ENCODE data around the gene BRINP2. TPM values are rescaled to one million over a fixed set of nuclear protein-coding genes. Genes with fewer than 3 reads are reported as not detected.

BRINP2 gene
- total and polyA plus RNA-seq, 2 experiments from 2014 or later: 11.5 to 20.6 TPM

DNA sequence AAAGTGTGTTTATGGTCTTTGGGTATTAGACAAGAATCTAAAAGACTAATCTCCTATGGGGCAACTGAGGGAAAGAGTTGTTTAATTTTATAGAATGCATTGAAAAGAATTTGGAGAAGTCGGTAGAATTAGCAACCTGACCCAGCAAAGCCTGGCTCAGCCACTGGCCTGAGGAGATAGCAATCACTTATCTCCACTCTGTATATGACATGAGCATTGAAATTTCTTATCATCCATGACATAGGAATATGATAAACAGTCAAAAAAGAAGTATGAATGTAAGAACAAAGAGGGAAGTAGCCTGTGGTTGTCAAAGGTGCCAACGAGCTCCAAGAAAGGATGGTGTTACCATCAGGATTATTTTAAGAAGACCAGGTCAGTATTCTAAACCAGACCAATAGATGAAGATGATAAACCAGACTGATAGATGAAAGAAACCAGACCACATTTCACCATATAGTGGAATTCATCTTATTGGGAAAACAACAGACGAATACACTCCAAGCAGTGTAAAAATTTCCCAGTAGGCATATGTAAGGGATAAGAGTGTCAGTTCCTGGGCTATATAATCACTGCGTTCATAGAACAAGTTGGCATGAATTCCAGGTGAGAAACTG, 42.0 kb upstream of the BRINP2 start:
- no peak overlapping the region for H3K27ac ChIP-seq
- no peaks in the 10 kb centered on the region for H3K27me3 ChIP-seq
- no peaks in the 10 kb centered on the region for H3K4me1 ChIP-seq (ENCODE audit: low read depth)
- no peak overlapping the region for H3K4me3 ChIP-seq
- no peak for DNase-seq (ENCODE audit: low read depth in 1 of 2, low spot score in 1 of 2)
- TF ChIP-seq, protein P1, sequence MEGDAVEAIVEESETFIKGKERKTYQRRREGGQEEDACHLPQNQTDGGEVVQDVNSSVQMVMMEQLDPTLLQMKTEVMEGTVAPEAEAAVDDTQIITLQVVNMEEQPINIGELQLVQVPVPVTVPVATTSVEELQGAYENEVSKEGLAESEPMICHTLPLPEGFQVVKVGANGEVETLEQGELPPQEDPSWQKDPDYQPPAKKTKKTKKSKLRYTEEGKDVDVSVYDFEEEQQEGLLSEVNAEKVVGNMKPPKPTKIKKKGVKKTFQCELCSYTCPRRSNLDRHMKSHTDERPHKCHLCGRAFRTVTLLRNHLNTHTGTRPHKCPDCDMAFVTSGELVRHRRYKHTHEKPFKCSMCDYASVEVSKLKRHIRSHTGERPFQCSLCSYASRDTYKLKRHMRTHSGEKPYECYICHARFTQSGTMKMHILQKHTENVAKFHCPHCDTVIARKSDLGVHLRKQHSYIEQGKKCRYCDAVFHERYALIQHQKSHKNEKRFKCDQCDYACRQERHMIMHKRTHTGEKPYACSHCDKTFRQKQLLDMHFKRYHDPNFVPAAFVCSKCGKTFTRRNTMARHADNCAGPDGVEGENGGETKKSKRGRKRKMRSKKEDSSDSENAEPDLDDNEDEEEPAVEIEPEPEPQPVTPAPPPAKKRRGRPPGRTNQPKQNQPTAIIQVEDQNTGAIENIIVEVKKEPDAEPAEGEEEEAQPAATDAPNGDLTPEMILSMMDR (IDR thresholded peaks at IDR 0.05; ENCODE audit: low read depth, low read length): no peak
- no peaks in the 10 kb centered on the region for H3K36me3 ChIP-seq
- H3K9me3 ChIP-seq (ENCODE audit: low read depth): no peaks in the 10 kb centered on the region

DNA sequence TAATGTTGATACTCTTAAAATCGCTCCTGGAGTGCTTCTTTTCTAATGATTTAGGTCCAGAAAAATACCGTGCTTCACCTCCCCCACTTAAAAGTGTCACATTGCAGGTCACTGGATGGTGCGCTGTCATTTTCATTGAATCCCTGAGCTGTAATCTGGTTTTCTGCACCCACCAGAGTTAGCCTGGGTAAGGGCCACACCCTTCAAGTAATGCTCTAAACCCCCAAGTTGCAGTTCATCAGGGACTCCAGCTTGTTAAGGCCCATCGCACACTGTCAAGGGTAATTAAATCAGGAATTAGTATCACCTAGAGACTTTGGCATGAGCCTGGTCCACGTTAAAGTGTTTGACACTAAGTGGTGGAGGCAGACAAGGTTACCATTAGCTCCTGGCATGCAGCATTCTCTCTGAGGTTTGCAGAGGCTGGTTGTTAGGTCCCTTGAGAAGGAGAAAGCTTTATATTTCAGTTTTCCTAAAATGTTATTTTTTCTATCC, 40.3 kb upstream of the BRINP2 start:
- Histone ChIP-seq H3K4me1 (ENCODE audit: low read depth) (no peaks in the 10 kb centered on the region), H3K9me3 (ENCODE audit: low read depth) (no peaks in the 10 kb centered on the region), H3K36me3 (no peaks in the 10 kb centered on the region), H3K4me3 (no peak overlapping the region), H3K27ac (peak overlapping the region; percentile 9), H3K27me3 (no peaks in the 10 kb centered on the region)
- TF ChIP-seq, protein P1 (IDR thresholded peaks at IDR 0.05; ENCODE audit: low read depth, low read length): no peak
- DNase-seq (ENCODE audit: low read depth in 1 of 2, low spot score in 1 of 2): no peak

DNA sequence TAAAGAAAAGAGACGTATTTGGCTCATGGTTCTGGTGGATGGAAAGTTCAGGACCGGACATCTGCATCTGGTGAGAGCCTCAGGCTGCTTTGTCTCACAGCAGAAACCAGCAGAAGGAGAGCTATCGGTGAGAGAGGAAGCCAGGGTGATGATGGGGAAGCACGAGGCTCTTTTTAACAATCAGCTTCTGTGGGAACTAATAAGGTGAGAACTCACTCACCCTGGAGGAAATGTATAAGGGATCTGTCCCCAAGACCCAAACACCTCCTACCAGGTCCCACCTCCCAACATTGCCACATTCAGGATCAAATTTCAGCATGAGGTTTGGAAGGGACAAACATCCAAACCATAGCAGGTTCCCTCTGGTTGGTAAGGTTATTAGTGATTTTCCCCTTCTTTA, 39.0 kb upstream of the BRINP2 start:
- Histone ChIP-seq H3K4me3 (no peak overlapping the region), H3K9me3 (ENCODE audit: low read depth) (no peaks in the 10 kb centered on the region), H3K27me3 (no peaks in the 10 kb centered on the region), H3K27ac (no peak overlapping the region), H3K36me3 (no peaks in the 10 kb centered on the region), H3K4me1 (ENCODE audit: low read depth) (no peaks in the 10 kb centered on the region)
- TF ChIP-seq, protein P1 (IDR thresholded peaks at IDR 0.05; ENCODE audit: low read depth, low read length): no peak
- DNase-seq (ENCODE audit: low read depth in 1 of 2, low spot score in 1 of 2): no peak

DNA sequence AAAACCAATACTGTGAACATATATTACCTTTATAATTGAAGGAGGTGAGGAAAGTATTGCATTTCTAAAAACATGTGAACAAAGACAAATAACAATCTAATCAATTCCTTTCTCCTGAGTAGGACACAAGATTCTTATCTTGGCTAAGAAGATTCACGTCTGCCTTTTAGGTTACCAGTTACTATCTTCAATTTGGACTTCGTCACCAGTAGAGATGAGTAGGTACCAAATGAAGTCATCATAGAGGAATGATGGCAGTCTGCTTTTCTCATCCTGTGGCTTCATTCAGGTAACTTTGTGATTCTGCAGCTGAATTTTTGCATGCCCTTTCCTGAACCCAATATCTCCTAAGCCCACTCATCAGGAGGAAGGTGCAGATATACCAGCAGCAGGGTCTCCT, 38.6 kb upstream of the BRINP2 start:
- no peak for DNase-seq (ENCODE audit: low read depth in 1 of 2, low spot score in 1 of 2)
- Histone ChIP-seq H3K4me3 (no peak overlapping the region), H3K27me3 (no peaks in the 10 kb centered on the region), H3K9me3 (ENCODE audit: low read depth) (no peaks in the 10 kb centered on the region), H3K36me3 (no peaks in the 10 kb centered on the region), H3K27ac (no peak overlapping the region), H3K4me1 (ENCODE audit: low read depth) (no peaks in the 10 kb centered on the region)
- TF ChIP-seq, protein P1 (IDR thresholded peaks at IDR 0.05; ENCODE audit: low read depth, low read length): no peak

DNA sequence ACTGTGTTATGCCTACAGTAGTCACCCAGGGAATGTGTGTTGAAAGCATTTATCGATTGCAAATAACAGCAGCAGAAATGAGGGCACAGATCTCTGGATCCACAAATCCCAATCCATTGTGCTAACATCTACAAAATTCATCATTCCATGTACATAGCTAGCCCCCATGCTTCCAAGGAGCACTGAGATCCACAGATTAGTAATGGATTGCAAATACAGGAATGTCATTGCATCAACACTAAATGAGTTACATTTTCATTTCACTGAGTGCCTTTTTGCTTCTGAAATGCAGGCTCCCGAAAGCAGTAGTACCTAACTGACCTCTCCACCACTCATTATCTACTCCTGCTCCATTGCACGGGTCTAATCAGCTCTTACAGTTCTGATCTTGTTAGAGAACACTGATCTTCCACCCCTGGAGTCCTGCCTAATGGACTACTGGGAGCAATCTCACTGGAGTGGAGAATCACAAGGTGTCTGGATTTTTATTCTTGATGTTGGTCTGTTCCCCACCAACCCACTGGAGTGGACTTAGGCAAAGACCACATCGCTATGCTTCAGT, 36.7 kb upstream of the BRINP2 start:
- no peaks in the 10 kb centered on the region for H3K36me3 ChIP-seq
- no peak overlapping the region for H3K27ac ChIP-seq
- H3K27me3 ChIP-seq: no peaks in the 10 kb centered on the region
- TF ChIP-seq, protein P1 (IDR thresholded peaks at IDR 0.05; ENCODE audit: low read depth, low read length): no peak
- no peaks in the 10 kb centered on the region for H3K4me1 ChIP-seq (ENCODE audit: low read depth)
- H3K4me3 ChIP-seq: no peak overlapping the region
- no peaks in the 10 kb centered on the region for H3K9me3 ChIP-seq (ENCODE audit: low read depth)
- DNase-seq (ENCODE audit: low read depth in 1 of 2, low spot score in 1 of 2): no peak
